T-helper 22 cell (primary cell): ENCODE data around the gene FAM53A.
"Not testable (repeated sequence)": the region's sequence is repeated elsewhere in the genome, so short reads cannot be mapped to it uniquely, and the experiment has no call there.

Experiments
- DNase-seq: peaks from one replicate; pipeline ENCODE4 v3.0.0-alpha.2; 2020; ENCODE audit warnings: low read depth

The FAM53A gene

DNA sequence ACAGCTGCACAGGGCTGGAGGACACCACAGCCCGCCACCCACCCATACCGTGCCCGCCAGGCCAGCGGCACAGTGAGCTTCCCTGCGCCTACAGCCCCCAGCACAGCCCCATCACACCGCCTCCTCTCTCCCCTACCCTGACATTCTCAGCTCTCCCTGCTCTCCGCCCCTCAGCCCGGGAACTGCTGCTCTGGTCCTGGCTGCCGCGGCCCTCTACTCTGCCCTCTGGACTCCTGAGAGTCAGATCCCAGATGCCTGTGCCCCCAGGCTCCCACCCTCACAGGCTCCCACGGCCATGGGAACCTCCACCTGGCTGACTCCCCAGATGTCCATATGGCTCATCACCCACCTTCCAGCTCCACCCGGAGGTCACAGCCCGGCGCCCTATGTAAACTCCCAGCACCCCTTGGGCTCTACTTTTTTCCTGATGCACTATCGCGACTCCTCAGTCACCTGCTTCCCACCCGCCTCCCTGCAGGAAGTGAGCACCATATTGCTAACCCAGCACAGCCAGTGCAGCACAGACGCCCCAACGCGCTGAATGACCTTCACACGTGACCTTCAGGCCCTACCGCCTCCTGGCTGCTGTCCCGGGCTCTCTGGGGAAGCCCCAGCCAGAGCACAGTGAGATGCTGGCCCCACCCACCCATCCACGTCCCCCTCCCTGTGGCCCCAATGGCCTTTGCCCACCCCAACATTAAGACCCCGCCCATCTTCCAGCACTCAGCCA is 23.0 kb downstream of the FAM53A start:
- no peak for DNase-seq

- DNase-seq: no peak
These were observed 24.7 kb downstream of the FAM53A start for GRCh38 chr4:1659104-1660043.

DNA sequence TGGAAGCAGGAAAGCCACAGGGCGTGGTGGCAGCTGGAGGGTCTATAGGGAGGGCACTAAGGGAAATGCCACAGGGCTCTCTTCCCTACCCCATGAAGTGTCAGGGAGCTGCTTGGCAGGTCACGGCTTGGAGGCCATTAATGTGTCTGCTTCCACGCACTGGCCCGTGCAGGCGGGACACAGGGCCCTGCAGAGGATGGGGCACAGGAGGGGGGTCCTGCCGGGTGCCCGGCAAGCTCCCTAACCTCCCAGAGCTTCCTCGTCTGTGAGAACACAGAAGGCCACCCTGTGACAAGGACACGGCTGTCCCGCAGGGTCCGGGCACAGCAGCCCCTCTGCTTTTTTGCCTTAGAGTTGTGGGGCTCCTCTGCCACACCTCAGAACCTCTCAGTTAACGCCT is 25.5 kb downstream of the FAM53A start:
- DNase-seq: no peak

DNA sequence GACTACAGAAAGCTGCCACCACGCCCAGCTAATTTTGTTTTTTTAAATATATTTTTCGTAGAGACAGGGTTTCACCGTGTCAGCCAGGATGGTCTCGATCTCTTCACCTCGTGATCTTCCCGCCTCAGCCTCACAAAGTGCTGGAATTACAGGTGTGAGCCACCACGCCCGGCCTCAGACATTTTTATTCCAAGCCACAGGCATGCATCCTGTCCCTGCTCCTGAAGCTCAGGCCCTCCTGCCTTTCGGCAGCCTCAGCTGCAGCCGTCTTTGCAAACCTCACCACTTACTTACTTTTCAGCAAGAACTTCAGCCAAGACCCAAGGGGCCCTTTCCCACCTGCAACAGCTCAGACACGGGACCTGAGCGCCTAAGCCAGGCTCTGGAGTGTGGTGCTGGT is 26.0 kb downstream of the FAM53A start:
- no peak for DNase-seq

DNA sequence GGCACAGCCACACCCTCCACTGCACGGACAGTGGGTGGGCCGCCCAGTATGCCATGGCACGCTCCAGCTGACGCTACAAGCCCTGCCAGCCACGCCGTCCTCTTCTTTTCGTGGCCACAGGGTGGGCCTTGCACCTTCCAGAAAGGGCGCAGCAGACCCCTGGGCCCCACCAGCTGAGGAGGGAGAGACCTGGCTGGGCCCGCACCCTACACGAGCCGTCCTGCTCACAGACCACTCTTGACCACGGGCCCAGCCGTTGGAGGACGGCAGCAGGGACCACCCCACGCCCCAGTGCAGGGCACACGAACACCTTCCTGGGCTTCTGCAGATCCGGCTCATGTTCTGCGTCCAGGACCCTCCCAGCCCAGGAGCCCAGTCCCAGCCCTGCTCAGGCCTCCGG is 27.1 kb downstream of the FAM53A start:
- DNase-seq: no peak

- DNase-seq: no peak
These were observed 28.0 kb downstream of the FAM53A start for GRCh38 chr4:1656132-1656531.

- DNase-seq: no peak
These were observed 28.4 kb downstream of the FAM53A start for GRCh38 chr4:1655676-1656075.

DNA sequence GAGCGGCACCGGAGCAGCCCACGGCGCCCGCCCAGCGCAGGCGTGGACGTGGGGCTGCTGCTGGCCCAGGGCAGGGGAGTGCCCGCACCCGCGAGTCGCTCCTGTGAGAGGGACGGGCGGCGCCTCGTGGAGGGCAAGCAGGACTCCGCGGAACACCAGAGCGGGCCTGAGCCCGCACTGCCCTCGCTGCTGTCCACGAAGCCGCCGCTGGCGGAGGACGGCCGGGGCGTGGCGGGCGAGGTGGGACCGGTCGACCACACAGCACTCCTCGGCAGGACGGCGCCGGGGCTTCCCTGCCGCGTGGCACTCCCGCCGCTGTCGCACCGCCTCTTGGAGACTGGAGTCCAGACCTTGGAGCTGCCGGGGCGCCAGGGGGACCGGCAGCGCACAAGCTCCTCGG is 29.0 kb downstream of the FAM53A start:
- DNase-seq: no peak

DNA sequence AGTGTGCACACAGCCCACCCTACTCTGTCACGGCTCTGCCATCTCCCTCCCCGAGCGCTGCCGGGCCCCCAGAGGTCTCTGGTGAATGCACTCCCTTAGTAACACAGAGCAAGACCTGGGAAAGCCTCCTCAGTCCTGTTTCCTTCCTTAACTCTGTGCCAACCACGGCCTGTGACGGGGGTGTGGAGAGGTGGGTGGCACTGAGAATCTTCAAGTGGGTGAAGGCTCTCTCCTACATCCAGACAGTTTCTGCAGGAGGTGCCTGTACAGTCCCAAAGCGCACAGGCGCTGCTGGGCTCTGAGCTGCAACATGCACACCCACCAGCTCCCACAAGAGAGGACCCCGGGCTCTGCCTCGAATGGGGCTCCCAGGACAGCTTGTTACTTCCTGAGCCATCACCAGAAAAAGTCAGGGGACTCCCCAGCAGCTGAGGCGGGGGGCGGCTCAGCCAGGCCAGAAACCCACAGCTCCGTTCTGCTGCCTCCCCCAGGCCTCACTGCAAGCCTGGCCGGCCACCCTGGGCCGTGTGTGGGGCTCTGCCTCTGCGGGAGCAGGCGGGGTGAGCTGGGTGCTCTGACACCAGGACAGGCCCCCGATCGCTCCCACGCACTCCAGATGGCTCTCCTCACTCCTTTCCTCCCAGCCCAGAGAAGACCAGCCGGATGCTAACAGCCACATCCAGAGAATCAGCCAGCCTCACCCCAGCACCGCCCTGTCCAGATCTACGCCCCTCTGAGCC is 29.7 kb downstream of the FAM53A start:
- DNase-seq: no peak

GRCh38 chr4:1653776-1654175 is 30.3 kb downstream of the FAM53A start:
- no peak for DNase-seq

- no peak for DNase-seq
These were observed 32.0 kb downstream of the FAM53A start for GRCh38 chr4:1652088-1652487.

DNA sequence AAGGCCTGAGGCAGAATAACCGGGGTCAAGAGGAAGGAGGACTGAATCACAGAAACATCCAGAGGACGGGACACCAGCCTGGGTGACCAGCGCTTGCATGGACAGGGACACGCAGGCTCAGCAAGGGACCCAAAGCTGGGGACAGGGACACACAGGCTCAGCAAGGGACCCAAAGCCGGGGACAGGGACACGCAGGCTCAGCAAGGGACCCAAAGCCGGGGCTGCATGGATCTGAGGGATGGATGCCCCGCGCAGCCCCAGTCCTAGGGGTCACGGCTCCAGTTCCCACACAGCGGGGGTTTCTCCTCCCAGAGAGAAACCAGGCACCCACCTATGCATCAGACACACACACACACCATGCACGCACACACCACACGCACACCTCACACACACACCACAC is 32.5 kb downstream of the FAM53A start:
- no peak for DNase-seq

- no peak for DNase-seq
These were observed 35.2 kb downstream of the FAM53A start for GRCh38 chr4:1648962-1649361.

DNA sequence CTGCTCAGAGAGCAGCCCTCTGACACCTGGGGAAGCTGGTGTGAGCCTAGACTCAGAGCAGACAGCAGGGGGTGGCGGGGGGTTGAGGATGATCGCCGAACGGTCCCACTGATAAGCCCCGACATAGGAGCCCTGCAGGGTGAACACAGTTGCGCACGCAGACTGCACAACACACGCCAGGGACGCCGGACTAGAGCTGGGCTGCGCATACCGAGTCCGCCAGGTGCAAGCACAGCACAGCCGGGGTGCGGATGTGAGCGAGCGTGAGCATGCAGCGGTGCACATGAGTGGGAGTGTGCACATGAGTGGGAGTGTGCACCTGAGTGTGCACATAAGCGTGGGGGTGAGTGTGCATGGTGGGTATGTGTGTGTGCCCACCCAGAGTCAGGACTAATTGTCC is 36.7 kb downstream of the FAM53A start:
- DNase-seq: no peak

DNA sequence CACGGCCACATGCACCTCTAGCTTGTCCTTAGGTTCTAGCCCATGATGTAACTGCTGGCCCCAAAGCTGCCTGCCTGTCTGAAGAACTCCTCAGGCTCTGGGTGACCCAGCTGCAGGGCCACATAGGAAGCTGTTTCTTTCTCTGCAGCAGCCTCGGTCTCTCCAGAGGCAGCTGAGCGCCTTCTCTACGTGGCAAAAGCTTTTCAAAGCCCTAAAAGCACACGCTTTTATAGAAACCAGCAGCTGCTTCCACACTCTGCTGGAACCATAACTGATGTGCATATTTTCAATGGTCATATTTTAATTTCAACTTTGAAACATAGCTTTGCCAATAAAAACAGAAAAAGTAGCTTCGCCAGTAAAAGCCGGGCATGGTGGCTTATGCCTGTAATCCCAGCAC is 37.4 kb downstream of the FAM53A start:
- DNase-seq: no peak

- no peak for DNase-seq
These were observed 39.0 kb downstream of the FAM53A start for GRCh38 chr4:1644891-1645657.

DNA sequence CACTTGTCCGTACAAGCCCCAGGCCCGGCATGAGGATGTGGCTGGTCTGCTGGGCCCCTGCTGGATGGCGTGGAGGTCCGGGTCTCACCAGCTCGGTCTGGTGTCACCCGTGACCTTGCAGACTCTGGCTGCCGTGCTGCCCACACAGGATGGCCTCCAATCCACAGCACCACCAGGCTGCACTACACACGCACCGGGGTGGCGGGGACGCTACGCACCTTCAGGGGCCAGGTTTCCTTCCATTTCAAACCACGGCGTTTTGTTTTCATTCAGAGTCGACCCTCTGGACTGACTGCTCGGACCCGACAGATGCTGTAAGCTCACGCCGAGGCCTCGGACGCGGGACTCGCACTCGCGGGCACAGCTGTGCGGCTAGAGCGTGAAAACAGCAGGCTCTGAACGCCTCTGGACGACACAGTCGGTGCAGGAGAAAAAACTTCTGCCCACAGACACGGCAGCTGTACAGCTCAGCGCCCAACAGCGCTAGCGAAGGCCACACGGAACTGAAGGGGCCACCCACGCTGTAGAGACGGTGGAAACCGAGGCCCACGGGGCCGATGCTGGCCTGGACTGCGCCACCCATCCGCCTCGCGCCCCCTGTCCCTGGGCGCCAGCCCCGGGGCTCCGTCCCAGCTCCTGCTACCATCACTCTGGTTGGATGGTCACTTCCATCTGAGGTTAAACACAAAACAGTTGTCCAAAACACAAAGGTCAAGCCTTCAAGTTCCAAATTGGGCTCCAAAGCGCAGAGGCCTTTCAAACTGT is 40.0 kb downstream of the FAM53A start:
- no peak for DNase-seq

DNA sequence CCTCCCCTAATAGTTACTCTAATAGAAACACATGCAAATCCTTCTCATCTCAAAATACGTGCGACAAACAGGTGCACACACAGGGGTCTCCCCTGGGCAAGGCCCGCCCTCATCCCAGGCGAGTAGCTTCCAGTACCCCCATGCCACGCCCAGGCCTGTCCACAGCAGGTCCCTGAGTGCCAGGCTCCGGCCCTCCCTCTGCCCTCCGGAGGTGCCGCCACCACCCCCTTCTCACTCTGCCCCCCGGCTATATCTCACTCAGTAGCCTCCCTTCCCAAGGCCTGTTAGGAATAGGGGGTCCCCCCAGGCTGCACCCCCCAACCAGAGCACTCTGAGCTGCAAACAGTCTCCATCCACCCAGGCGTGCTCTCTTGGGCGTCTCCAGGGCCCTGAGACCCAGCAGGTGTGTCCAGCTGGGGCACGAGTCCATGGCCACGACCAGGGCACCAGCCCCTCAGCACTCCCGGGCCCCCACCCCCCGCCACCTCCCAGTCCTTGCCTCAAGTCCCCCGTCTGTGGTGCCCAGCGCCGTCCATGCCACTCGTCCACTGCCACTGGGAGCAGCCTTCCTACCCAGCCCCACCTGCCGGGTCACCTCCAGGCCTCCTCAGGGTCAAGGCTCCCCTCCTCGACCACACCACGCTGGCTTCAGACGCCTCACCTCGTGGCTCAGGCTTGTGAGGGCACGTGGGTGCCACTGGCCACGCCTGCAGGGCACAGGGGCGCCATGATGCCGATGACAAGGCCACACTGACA is 41.7 kb downstream of the FAM53A start:
- DNase-seq: no peak

DNA sequence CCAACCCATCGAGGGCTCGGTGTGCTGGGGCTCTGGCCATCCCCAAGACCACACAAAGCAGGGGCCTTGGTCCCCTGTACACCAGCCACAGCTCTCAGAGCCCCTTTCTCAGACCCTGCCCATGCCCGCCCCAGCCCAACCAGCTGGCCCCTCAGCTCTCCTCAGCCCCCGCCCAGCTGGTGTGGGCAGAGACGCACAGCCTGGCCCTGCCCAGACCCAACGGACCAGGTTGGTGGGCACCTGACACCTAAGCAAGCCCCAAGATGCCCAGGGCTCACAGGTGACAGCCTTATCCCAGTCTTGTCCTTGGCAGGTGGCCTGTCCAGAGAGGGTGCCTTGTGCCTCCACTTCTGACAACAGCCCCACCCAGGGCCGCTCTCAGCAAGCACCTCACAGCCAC is 42.4 kb downstream of the FAM53A start:
- DNase-seq: no peak

- not testable (repeated sequence) for DNase-seq
These were observed 43.2 kb downstream of the FAM53A start for GRCh38 chr4:1640716-1641503.
